Inferior parietal cortex (tissue), 1 donor: Measurements from ENCODE around the gene ASPG.

ENCODE experiments used
- DNase-seq: peaks from one replicate; pipeline ENCODE4 v3.0.0-alpha.2; 2016; ENCODE audit errors: extremely low spot score

The ASPG gene

GRCh38 chr14:104105071-104105821 lies 19.7 kb downstream of the ASPG start:
- no peak for DNase-seq

- DNase-seq: no peak
Observed at GRCh38 chr14:104105822-104106470, 20.4 kb downstream of the ASPG start.

- DNase-seq: no peak
Observed at GRCh38 chr14:104106471-104106991, 21.0 kb downstream of the ASPG start.

GRCh38 chr14:104107101-104107581 lies 21.6 kb downstream of the ASPG start:
- no peak for DNase-seq

GRCh38 chr14:104107611-104108569 lies 22.4 kb downstream of the ASPG start:
- no peak for DNase-seq

GRCh38 chr14:104108570-104109541 lies 23.4 kb downstream of the ASPG start:
- DNase-seq: no peak

GRCh38 chr14:104109731-104110361 lies 24.3 kb downstream of the ASPG start:
- no peak for DNase-seq

GRCh38 chr14:104110491-104111209 lies 25.1 kb downstream of the ASPG start:
- no peak for DNase-seq

GRCh38 chr14:104111301-104112112 lies 26.0 kb downstream of the ASPG start:
- no peak for DNase-seq

GRCh38 chr14:104112113-104112505 lies 26.6 kb downstream of the ASPG start:
- DNase-seq: no peak

GRCh38 chr14:104112609-104113571 lies 27.4 kb downstream of the ASPG start:
- DNase-seq: no peak

- DNase-seq: no peak
Observed at GRCh38 chr14:104113631-104114420, 28.3 kb downstream of the ASPG start.

- DNase-seq: no peak
Observed at GRCh38 chr14:104114421-104115130, 29.1 kb downstream of the ASPG start.

- no peak for DNase-seq
Observed at GRCh38 chr14:104115131-104115600, 29.7 kb downstream of the ASPG start.

- no peak for DNase-seq
Observed at GRCh38 chr14:104115691-104116287, 30.3 kb downstream of the ASPG start.
